Sigmoid colon (tissue), 7 donors: ENCODE measurements around the gene ADH7. TPM values are rescaled to one million over a fixed set of nuclear protein-coding genes. Genes with fewer than 3 reads are reported as not detected.

Experiments used
- DNase-seq: peaks from one replicate; pipeline ENCODE4 v3.0.0-alpha.2; 2019
- H3K27ac ChIP-seq, 4 donors: fragments of 200-600 bp; sonication (generic); one replicate each; pipeline ENCODE4 v1.5.1; 2016 to 2019; ENCODE audit warnings: mild to moderate bottlenecking in 1 of 4
- H3K27me3 ChIP-seq, 3 donors: fragments of 200-600 bp; sonication (generic); one replicate each; pipeline ENCODE4 v1.5.1; 2019; ENCODE audit warnings: mild to moderate bottlenecking in 1 of 3
- H3K36me3 ChIP-seq, 4 donors: fragments of 200-600 bp; sonication (generic); one replicate each; pipeline ENCODE4 v1.5.1; 2016 to 2019
- H3K4me1 ChIP-seq, 4 donors: fragments of 200-600 bp; sonication (generic); one replicate each; pipeline ENCODE4 v1.5.1; 2017 to 2019
- H3K4me3 ChIP-seq, 4 donors: fragments of 200-600 bp; sonication (generic); one replicate each; pipeline ENCODE4 v1.5.1; 2017 to 2019; ENCODE audit warnings: mild to moderate bottlenecking in 2 of 4, moderate library complexity in 1 of 4
- H3K9me3 ChIP-seq, 4 donors: fragments of 200-600 bp in 3 of 4; sonication (generic) in 3 of 4; one replicate each; pipeline versions ENCODE4 v1.5.1 to v1.6.1; 2013 to 2019
- EP300 ChIP-seq, 4 donors: sonication (generic); formaldehyde crosslinking; IDR thresholded peaks; one replicate each; pipeline ENCODE4 v1.6.1; 2017; ENCODE audit warnings: antibody characterized with exemption in 4 of 4
- POLR2A ChIP-seq, 2 donors: fragments of 450-650 bp; IDR thresholded peaks; one replicate each; pipeline ENCODE4 v1.6.1; 2016; ENCODE audit warnings: antibody characterized with exemption in 2 of 2, mild to moderate bottlenecking in 2 of 2, moderate library complexity in 2 of 2
- POLR2AphosphoS5 ChIP-seq, 4 donors: sonication (generic); formaldehyde crosslinking; IDR thresholded peaks; one replicate each; pipeline ENCODE4 v1.6.1; 2017; ENCODE audit warnings: antibody characterized with exemption in 4 of 4
- WGBS, 2 donors: extraction: QIAGEN DNeasy Blood & Tissue Kit; methylation state at CpG; one replicate each; pipeline ENCODE4 v1.1.7; 2013; 5-methylcytosine and 5-hydroxymethylcytosine counted together
- intact Hi-C: fragments of 100-400 bp; cut with DNase I; formaldehyde crosslinking; loops from one replicate; pipeline ENCODE4 v1.15.1; 2023
- polyA plus RNA-seq, 3 donors: library from polyadenylated mRNA; stranded (reverse); fragments of 200-250 nt; gene quantifications; one replicate each; pipeline ENCODE4 v1.2.3, GENCODE V29; 2013
- total RNA-seq, 4 donors: library from RNA; depleted of rRNA; stranded (reverse); fragments of >200 nt; gene quantifications; one replicate each; pipeline ENCODE4 v1.1.0, GENCODE V29; 2016
- TF ChIP-seq, protein P1 (sequence below), 4 experiments: fragments of 450-650 bp in 3 of 4; fragments of 200-600 bp in 1 of 4; IDR thresholded peaks; one replicate each; pipeline ENCODE4 v1.5.1; 2016 to 2019; ENCODE audit warnings: antibody characterized with exemption in 4 of 4, mild to moderate bottlenecking in 3 of 4, moderate library complexity in 2 of 4
- donor health status: healthy with polysubstance abuse.
- donor health status: Bipolar disorder and iron deficiency.
- donor health status: healthy.

The ADH7 gene
- total RNA-seq (not detected), polyA plus RNA-seq (under 1 TPM in 2 of 3 donors, not detected in 1; 0.03 to 0.60 TPM)

- Histone ChIP-seq H3K27ac (no peak within 1 kb of the TSS), H3K4me1 (no peaks in the 10 kb centered on the region), H3K4me3 (no peak within 1 kb of the TSS), H3K27me3 (no peaks in the 10 kb centered on the region), H3K36me3 (no peaks in the 10 kb centered on the region), H3K9me3 (no peaks in the 10 kb centered on the region)
- intact Hi-C loops, result no loop called here
- TF ChIP-seq POLR2AphosphoS5 (IDR thresholded peaks at IDR 0.05), result no peak
- TF ChIP-seq POLR2A (IDR thresholded peaks at IDR 0.05), result no peak
- TF ChIP-seq, protein P1, sequence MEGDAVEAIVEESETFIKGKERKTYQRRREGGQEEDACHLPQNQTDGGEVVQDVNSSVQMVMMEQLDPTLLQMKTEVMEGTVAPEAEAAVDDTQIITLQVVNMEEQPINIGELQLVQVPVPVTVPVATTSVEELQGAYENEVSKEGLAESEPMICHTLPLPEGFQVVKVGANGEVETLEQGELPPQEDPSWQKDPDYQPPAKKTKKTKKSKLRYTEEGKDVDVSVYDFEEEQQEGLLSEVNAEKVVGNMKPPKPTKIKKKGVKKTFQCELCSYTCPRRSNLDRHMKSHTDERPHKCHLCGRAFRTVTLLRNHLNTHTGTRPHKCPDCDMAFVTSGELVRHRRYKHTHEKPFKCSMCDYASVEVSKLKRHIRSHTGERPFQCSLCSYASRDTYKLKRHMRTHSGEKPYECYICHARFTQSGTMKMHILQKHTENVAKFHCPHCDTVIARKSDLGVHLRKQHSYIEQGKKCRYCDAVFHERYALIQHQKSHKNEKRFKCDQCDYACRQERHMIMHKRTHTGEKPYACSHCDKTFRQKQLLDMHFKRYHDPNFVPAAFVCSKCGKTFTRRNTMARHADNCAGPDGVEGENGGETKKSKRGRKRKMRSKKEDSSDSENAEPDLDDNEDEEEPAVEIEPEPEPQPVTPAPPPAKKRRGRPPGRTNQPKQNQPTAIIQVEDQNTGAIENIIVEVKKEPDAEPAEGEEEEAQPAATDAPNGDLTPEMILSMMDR (IDR thresholded peaks at IDR 0.05), result no peak
- TF ChIP-seq EP300 (IDR thresholded peaks at IDR 0.05), result no peak
- DNase-seq, result no peak
- 93 to 95% methylated on average over 1 of the region's 1 CpG for WGBS, 2 donors
These were observed at the start of gene ADH7 for GRCh38 chr4:99435154-99435553. ADH7 (minus strand) TSS chr4:99435342; CDS start chr4:99435233, 109 bp downstream.

DNA sequence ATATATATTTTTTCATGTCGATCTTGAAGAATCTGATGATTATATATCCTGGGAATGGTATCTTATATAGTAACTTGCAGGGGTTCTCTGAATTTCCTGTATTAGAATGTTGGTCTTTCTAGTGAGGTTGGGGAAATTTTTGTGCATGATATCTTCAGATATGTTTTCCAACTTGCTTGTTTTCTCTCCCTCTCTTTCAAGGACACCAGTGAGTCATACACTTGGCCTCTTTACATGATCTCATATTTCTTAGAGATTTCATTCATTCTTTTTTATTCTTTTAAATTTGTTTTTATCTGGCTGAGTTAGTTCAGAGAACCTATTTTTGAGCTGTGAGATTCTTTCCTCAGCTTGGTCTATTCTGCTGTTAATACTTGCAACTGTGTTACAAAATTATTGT, 48.5 kb upstream of the ADH7 start:
- Histone ChIP-seq H3K9me3 (peaks cover 12 to 27% (median 13%) of the 10 kb centered on the region in 4 donors), H3K27me3 (no peaks in the 10 kb centered on the region), H3K4me3 (no peak overlapping the region), H3K27ac (no peak overlapping the region), H3K4me1 (no peaks in the 10 kb centered on the region), H3K36me3 (no peaks in the 10 kb centered on the region)
- WGBS, 2 donors, result 85 to 87% methylated on average over 1 of the region's 1 CpG
- intact Hi-C loops, result no loop called here
- TF ChIP-seq, protein P1 (IDR thresholded peaks at IDR 0.05), result no peak
- TF ChIP-seq POLR2A (IDR thresholded peaks at IDR 0.05) (no peak), EP300 (IDR thresholded peaks at IDR 0.05) (no peak), POLR2AphosphoS5 (IDR thresholded peaks at IDR 0.05) (no peak)
- no peak for DNase-seq

DNA sequence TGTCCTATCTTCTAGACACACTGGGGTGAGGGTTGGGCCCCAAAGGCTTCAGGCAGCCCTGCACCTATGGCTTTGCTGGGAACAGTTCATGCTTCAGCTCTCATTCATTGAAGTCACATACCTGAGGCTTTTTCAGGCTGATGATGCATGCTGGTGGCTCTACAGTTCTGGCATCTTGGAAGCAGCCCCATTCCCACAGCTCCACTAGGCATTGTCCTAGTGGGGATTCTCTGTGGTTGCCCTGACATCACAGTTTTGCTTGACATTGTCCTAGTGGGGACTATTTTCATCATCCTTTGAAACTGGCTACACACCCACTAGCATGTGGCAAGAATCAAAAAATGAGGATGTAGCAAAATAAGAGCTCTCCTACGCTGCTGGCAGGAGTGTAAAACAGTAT, 38.0 kb upstream of the ADH7 start:
- TF ChIP-seq EP300 (IDR thresholded peaks at IDR 0.05), result no peak
- no peak for TF ChIP-seq POLR2A (IDR thresholded peaks at IDR 0.05)
- no peak for TF ChIP-seq POLR2AphosphoS5 (IDR thresholded peaks at IDR 0.05)
- TF ChIP-seq, protein P1 (IDR thresholded peaks at IDR 0.05), result no peak
- 80 to 89% methylated on average over 1 of the region's 1 CpG for WGBS, 2 donors

GRCh38 chr4:99471896-99472295, 36.8 kb upstream of the ADH7 start:
- no peaks in the 10 kb centered on the region for H3K4me1 ChIP-seq
- TF ChIP-seq POLR2AphosphoS5 (IDR thresholded peaks at IDR 0.05) (no peak), EP300 (IDR thresholded peaks at IDR 0.05) (no peak), POLR2A (IDR thresholded peaks at IDR 0.05) (no peak)
- TF ChIP-seq, protein P1 (IDR thresholded peaks at IDR 0.05), result no peak
- H3K36me3 ChIP-seq, result no peaks in the 10 kb centered on the region
- H3K27me3 ChIP-seq, result no peaks in the 10 kb centered on the region
- 29 to 32% methylated on average over 1 of the region's 1 CpG for WGBS, 2 donors
- no peak for DNase-seq
- intact Hi-C loops, result no loop called here
- no peak overlapping the region for H3K4me3 ChIP-seq
- no peaks in the 10 kb centered on the region for H3K9me3 ChIP-seq
- no peak overlapping the region for H3K27ac ChIP-seq

More for the DNA sequence above, 38.0 kb upstream of the ADH7 start:
- Histone ChIP-seq H3K27me3 (no peaks in the 10 kb centered on the region), H3K27ac (no peak overlapping the region), H3K4me3 (no peak overlapping the region), H3K36me3 (no peaks in the 10 kb centered on the region), H3K4me1 (no peaks in the 10 kb centered on the region), H3K9me3 (no peaks in the 10 kb centered on the region)
- intact Hi-C loops, result no loop called here
- no peak for DNase-seq

- H3K4me3 ChIP-seq, result no peak overlapping the region
- no peaks in the 10 kb centered on the region for H3K36me3 ChIP-seq
- H3K27ac ChIP-seq, result no peak overlapping the region
- no peak for DNase-seq
- TF ChIP-seq EP300 (IDR thresholded peaks at IDR 0.05) (no peak), POLR2AphosphoS5 (IDR thresholded peaks at IDR 0.05) (no peak), POLR2A (IDR thresholded peaks at IDR 0.05) (no peak)
- TF ChIP-seq, protein P1 (IDR thresholded peaks at IDR 0.05), result no peak
- intact Hi-C loops, result no loop called here
- no peaks in the 10 kb centered on the region for H3K9me3 ChIP-seq
- H3K27me3 ChIP-seq, result no peaks in the 10 kb centered on the region
- no peaks in the 10 kb centered on the region for H3K4me1 ChIP-seq
These were observed 36.2 kb upstream of the ADH7 start for GRCh38 chr4:99471349-99471748.
